ENCODE data around the gene C6orf47.

- TF ChIP-seq EZH2 (conservative IDR thresholded peaks at IDR 0.05; ENCODE audit: low read depth, low read length) = no peak
- TF ChIP-seq POLR2AphosphoS5 (IDR thresholded peaks at IDR 0.05; ENCODE audit: low read depth, low read length) = no peak
- TF ChIP-seq CTCF (CRISPR knock-in tag; IDR thresholded peaks at IDR 0.05) = no peak
- no peak for TF ChIP-seq THAP7 (CRISPR knock-in tag; IDR thresholded peaks at IDR 0.05)
- TF ChIP-seq ZNF138 (CRISPR knock-in tag; IDR thresholded peaks at IDR 0.05; ENCODE audit: low read depth) = no peak
- TF ChIP-seq RFX3 (CRISPR knock-in tag; IDR thresholded peaks at IDR 0.05) = no peak
- TF ChIP-seq XBP1 (CRISPR knock-in tag; IDR thresholded peaks at IDR 0.05) = no peak
- TF ChIP-seq ARNT (IDR thresholded peaks at IDR 0.05) = no peak
- no peak for TF ChIP-seq ZNF121 (CRISPR knock-in tag; IDR thresholded peaks at IDR 0.05)
- no peak for TF ChIP-seq ZNF691 (CRISPR knock-in tag; IDR thresholded peaks at IDR 0.05; ENCODE audit: borderline replicate concordance, low read depth)
Measured at GRCh38 chr6:31629014-31629413, 31.6 kb downstream of the C6orf47 start.

Data from HepG2 (cell line).